ENCODE results near the gene ROR2. TPM values are rescaled to one million over a fixed set of nuclear protein-coding genes. Genes with fewer than 3 reads are reported as not detected.

Gene ROR2
- total RNA-seq, 1 experiment from 2014 or later = 2.7 TPM

DNA sequence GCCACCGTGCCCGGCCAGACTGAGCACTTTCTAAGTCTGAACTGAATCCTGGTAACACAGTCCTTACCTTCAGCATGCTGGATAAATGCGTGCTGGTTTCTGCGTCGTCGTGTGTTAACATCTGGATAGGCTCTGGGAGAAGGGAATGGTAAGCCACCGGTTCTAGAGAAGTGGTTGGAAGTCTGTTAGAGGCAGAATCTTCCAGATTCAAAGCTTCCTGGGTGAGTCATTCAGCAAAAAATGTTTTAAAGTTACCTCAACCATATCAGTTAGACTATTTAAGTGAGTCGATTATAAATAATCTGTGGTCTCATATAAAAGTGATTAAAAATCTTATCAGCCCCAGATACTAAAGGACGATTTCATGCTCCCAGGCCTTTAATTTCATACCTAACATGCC is 269.9 kb downstream of the ROR2 start:
- DNase-seq = no peak
- no peak overlapping the region for H2BK12ac ChIP-seq (ENCODE audit: insufficient read length, low read depth, low read length)

More for the DNA sequence above, 269.9 kb downstream of the ROR2 start:
- no peak overlapping the region for H3K4me3 Mint-ChIP-seq
- Histone ChIP-seq H3K56ac (ENCODE audit: insufficient read length, low read depth, low read length) (no peak overlapping the region), H3K79me2 (ENCODE audit: insufficient read depth, low read length) (no peaks in the 10 kb centered on the region), H3K4me2 (ENCODE audit: insufficient read depth, insufficient read length, low read length) (no peak overlapping the region), H3K23ac (ENCODE audit: insufficient read length, low read depth, low read length) (no peak overlapping the region), H2AFZ (ENCODE audit: low read length) (no peak overlapping the region), H3K9me3 (ENCODE audit: control insufficient read depth, low read depth, low read length) (no peaks in the 10 kb centered on the region), H4K8ac (replicated peaks; ENCODE audit: insufficient read length, low read depth, low read length) (no peak overlapping the region), H3K14ac (ENCODE audit: insufficient read depth, low read length) (no peak overlapping the region), H3K18ac (ENCODE audit: insufficient read length, low read depth, low read length) (no peak overlapping the region), H3K27ac (ENCODE audit: insufficient read length, low read depth, low read length) (no peak overlapping the region), H3K4me1 (ENCODE audit: insufficient read depth, low read length) (no peaks in the 10 kb centered on the region), H3K9ac (ENCODE audit: extremely low read depth, insufficient read length, low read length) (no peak overlapping the region), H3K79me1 (ENCODE audit: insufficient read depth, low read depth, low read length, poor library complexity, severe bottlenecking) (no peaks in the 10 kb centered on the region), H2BK5ac (ENCODE audit: insufficient read length, low read length) (no peak overlapping the region), H4K20me1 (ENCODE audit: control insufficient read depth, insufficient read depth, insufficient read length) (no peaks in the 10 kb centered on the region), H3K23me2 (ENCODE audit: insufficient read length, low read depth, low read length, poor library complexity, severe bottlenecking) (no peaks in the 10 kb centered on the region), H4K91ac (ENCODE audit: insufficient read length, low read depth, low read length) (no peak overlapping the region), H2AK5ac (ENCODE audit: insufficient read length, low read length) (no peak overlapping the region), H3K4ac (ENCODE audit: low read depth, low read length) (no peak overlapping the region), H2BK120ac (ENCODE audit: low read depth, low read length, poor library complexity, severe bottlenecking) (no peak overlapping the region), H4K5ac (ENCODE audit: insufficient read length, low read depth, low read length) (no peak overlapping the region), H3T11ph (ENCODE audit: low read length) (no peak overlapping the region), H3K27me3 (ENCODE audit: insufficient read depth, low read length) (no peaks in the 10 kb centered on the region), H2BK15ac (ENCODE audit: low read depth, low read length) (no peak overlapping the region), H2BK20ac (ENCODE audit: low read depth, low read length, poor library complexity, severe bottlenecking) (no peak overlapping the region)
- WGBS (ENCODE audit: extremely low coverage, insufficient read length, low lambda C conversion rate) = no CpG with 5 or more reads among the region's 9 CpGs
- H3K27ac Mint-ChIP-seq = peak overlapping the region in 1 of 3 experiments; percentile 82; a peak in 2 of 7 replicates
- H3K9me3 Mint-ChIP-seq = no peaks in the 10 kb centered on the region
- TF ChIP-seq, protein P1, sequence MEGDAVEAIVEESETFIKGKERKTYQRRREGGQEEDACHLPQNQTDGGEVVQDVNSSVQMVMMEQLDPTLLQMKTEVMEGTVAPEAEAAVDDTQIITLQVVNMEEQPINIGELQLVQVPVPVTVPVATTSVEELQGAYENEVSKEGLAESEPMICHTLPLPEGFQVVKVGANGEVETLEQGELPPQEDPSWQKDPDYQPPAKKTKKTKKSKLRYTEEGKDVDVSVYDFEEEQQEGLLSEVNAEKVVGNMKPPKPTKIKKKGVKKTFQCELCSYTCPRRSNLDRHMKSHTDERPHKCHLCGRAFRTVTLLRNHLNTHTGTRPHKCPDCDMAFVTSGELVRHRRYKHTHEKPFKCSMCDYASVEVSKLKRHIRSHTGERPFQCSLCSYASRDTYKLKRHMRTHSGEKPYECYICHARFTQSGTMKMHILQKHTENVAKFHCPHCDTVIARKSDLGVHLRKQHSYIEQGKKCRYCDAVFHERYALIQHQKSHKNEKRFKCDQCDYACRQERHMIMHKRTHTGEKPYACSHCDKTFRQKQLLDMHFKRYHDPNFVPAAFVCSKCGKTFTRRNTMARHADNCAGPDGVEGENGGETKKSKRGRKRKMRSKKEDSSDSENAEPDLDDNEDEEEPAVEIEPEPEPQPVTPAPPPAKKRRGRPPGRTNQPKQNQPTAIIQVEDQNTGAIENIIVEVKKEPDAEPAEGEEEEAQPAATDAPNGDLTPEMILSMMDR (conservative IDR thresholded peaks at IDR 0.05) = no peak
- peaks cover 2% of the 10 kb centered on the region for H3K27me3 Mint-ChIP-seq (ENCODE audit: low read depth)
- peaks cover 25 to 26% of the 10 kb centered on the region in 2 experiments for H3K4me1 Mint-ChIP-seq
- H3K36me3 Mint-ChIP-seq (ENCODE audit: insufficient read depth in 1 of 3, low read depth in 3 of 3) = no peaks in the 10 kb centered on the region
